ENCODE measurements around the gene DOCK3.
A peak's percentile ranks its signal among the peaks of the same experiment; 100 is the strongest.

Gene DOCK3

DNA sequence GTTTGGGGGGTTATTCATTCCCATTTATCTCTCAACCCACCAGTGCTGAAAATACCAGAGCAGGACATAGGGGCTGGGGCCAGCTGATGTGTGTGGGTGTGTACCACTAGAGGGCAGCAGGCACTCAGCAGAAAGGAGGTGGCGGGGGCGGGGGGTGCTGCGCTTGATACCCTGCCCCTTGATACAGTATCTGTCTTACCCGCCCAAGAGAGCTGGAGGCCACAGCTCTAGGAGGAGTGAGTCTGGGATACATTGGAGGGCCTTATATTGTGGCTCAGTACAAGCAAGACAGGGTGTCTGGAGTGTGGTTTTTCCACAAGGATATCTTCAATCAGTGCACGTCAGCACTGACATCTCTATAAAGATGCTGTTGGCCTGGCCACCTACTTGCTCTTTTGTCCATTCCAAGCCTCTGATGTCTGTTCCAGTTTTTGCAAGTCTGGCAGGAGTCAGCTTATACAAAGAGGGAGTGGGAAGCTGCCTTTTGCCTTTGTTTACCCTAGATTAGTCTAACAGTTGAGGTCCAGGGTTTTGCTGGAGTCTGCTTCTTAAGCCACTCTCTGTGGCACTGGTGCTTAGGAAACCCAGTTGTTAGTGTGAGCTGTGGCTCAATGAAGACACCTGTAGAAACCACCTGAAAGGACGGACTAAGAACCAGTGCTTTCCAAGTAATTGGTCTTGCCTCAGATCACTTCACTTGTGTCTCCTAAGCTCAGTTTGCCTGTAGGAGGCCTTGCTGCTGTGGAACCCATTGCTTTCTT, 714.9 kb downstream of the DOCK3 start:
- in situ Hi-C loops (cut with HindIII; ENCODE audit: low pct_unique_long_range_greater_than_20kb, low sequenced_read_pairs): no loop called here
- DNase-seq (ENCODE audit: low read depth in 1 of 2, low spot score in 1 of 2): peak in 1 of 2 experiments; percentile 52
- no peak for TF ChIP-seq JUND (IDR thresholded peaks at IDR 0.05; ENCODE audit: low read depth)

DNA sequence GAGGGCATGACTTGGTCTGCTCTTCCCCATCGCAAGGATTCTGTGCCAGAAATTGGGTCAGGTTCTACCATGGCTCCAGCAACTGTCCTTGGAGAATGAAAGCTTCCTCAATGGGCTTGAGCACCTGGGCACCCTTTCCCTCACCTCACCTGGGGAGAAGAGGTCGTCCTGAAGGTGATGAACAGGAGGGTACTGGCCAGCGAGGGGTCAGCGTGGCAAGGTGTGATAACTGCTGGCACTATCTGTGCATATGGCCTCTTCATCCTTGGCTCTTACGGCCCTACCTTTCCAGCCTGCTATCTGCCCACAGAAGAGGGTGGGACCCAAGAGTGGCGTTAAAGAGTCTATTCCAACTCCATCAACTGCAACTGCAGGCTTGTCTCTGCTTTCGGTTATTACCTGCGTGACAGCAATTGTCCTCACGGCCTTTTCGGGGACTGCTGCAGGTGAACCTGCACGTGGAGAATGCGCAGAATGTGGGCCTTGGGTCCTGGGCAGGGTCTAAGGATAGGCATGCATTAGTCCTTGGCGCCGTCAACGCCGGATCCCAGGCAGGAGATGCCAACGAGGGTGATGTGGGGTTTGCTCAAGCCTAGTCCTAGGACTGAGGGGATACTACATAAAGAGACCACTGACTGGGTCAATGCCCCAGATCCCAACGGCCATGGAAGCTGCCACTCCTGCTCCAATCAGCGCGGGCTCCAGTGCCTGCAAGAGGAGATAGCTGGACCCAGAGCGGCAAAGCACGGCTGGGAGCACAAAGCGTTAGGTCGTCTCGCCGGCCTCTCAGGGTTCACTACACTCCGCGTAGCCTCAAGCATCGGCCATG, 715.7 kb downstream of the DOCK3 start:
- TF ChIP-seq JUND (IDR thresholded peaks at IDR 0.05; ENCODE audit: low read depth): no peak
- in situ Hi-C loops (cut with HindIII; ENCODE audit: low pct_unique_long_range_greater_than_20kb, low sequenced_read_pairs): no loop called here
- DNase-seq (ENCODE audit: low read depth in 1 of 2, low spot score in 1 of 2): no peak

DNA sequence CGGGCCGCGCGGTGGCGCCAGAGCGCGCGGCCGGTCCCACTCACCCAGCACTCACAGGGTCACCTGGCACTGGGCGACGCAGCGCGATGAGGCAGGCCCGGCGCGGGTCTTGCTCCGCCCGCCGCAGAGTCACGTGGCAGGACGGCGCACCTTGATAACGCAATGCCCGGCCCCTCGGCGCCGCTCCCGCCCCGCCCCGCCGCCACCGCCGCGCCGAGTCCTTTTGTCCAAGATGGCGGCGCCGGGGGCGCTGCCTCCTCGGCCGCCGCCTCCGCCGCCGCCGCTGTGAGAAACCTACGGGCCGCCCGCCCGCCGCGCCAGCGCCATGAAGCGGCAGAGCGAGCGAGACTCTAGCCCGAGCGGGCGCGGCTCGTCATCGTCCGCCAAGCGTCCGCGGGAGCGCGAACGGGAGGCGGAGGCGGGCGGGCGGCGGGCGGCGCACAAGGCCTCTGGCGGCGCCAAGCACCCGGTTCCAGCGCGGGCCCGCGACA, 716.4 kb downstream of the DOCK3 start, which contains the start of gene RBM15B:
RBM15B (plus strand) TSS at position 211 of the 491 bp plus-strand sequence; CDS start at position 326, 115 bp downstream.
- peak; percentile 90 to 96 for DNase-seq (ENCODE audit: low read depth in 1 of 2, low spot score in 1 of 2)
- no peak for TF ChIP-seq JUND (IDR thresholded peaks at IDR 0.05; ENCODE audit: low read depth)
- in situ Hi-C loops (cut with HindIII; ENCODE audit: low pct_unique_long_range_greater_than_20kb, low sequenced_read_pairs): no loop called here

DNA sequence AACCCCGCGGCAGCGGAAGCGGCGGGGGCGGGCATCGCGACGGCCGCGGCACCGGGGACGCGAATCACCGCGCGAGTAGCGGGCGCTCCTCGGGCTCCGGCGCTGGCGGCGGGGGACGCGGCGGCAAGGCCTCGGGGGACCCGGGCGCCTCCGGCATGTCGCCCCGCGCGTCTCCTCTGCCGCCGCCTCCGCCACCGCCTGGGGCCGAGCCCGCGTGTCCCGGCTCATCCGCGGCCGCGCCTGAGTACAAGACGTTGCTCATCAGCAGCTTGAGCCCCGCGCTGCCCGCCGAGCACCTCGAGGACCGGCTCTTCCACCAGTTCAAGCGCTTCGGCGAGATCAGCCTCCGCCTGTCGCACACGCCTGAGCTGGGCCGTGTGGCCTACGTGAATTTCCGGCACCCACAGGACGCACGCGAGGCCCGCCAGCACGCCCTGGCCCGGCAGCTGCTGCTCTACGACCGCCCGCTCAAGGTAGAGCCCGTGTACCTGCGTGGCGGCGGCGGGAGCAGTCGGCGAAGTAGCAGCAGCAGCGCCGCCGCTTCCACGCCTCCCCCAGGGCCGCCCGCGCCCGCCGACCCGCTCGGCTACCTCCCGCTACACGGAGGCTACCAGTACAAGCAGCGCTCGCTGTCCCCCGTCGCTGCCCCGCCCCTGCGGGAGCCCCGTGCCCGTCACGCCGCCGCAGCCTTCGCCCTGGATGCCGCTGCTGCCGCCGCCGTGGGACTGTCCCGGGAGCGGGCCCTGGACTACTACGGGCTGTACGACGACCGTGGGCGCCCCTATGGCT, 717.0 kb downstream of the DOCK3 start:
- no peak for TF ChIP-seq JUND (IDR thresholded peaks at IDR 0.05; ENCODE audit: low read depth)
- DNase-seq (ENCODE audit: low read depth in 1 of 2, low spot score in 1 of 2): peak in 1 of 2 experiments; percentile 37

DNA sequence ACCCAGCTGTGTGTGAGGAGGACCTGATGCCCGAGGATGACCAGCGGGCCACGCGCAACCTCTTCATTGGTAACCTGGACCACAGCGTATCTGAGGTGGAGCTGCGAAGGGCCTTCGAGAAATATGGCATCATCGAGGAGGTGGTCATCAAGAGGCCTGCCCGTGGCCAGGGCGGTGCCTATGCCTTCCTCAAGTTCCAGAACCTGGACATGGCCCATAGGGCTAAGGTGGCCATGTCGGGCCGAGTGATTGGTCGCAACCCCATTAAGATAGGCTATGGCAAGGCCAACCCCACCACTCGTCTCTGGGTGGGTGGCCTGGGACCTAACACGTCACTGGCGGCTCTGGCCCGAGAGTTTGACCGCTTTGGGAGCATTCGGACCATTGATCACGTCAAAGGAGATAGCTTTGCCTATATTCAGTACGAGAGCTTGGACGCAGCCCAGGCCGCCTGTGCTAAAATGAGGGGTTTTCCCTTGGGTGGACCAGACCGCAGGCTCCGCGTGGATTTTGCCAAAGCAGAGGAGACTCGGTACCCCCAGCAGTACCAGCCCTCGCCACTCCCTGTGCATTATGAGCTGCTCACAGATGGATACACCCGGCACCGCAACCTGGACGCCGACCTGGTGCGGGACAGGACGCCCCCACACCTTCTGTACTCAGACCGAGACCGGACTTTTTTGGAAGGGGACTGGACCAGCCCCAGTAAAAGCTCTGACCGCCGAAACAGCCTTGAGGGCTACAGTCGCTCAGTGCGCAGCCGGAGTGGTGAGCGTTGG, 717.8 kb downstream of the DOCK3 start:
- TF ChIP-seq JUND (IDR thresholded peaks at IDR 0.05; ENCODE audit: low read depth): no peak
- in situ Hi-C loops (cut with HindIII; ENCODE audit: low pct_unique_long_range_greater_than_20kb, low sequenced_read_pairs): no loop called here
- DNase-seq (ENCODE audit: low read depth in 1 of 2, low spot score in 1 of 2): no peak

More for the DNA sequence above, 717.0 kb downstream of the DOCK3 start:
- in situ Hi-C loops (cut with HindIII; ENCODE audit: low pct_unique_long_range_greater_than_20kb, low sequenced_read_pairs): no loop called here

DNA sequence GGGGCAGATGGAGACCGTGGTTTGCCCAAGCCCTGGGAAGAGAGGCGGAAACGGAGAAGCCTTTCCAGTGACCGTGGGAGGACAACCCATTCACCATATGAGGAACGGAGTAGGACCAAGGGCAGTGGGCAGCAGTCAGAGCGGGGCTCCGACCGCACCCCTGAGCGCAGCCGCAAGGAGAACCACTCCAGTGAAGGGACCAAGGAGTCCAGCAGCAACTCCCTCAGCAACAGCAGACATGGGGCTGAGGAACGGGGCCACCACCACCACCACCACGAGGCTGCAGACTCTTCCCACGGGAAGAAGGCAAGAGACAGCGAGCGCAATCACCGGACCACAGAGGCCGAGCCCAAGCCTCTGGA, 718.4 kb downstream of the DOCK3 start:
- in situ Hi-C loops (cut with HindIII; ENCODE audit: low pct_unique_long_range_greater_than_20kb, low sequenced_read_pairs): no loop called here
- no peak for DNase-seq (ENCODE audit: low read depth in 1 of 2, low spot score in 1 of 2)
- TF ChIP-seq JUND (IDR thresholded peaks at IDR 0.05; ENCODE audit: low read depth): no peak

DNA sequence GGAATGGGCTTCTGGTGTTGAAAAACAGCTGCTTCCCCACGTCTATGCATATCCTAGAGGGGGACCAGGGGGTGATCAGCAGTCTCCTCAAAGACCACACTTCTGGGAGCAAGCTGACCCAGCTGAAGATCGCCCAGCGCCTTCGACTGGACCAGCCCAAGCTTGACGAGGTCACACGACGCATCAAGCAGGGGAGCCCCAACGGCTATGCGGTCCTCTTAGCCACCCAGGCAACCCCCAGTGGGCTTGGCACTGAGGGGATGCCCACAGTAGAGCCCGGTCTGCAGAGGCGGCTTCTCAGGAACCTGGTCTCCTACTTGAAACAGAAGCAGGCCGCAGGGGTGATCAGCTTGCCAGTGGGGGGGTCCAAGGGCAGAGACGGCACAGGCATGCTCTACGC, 718.8 kb downstream of the DOCK3 start:
- DNase-seq (ENCODE audit: low read depth in 1 of 2, low spot score in 1 of 2): no peak
- no peak for TF ChIP-seq JUND (IDR thresholded peaks at IDR 0.05; ENCODE audit: low read depth)
- in situ Hi-C loops (cut with HindIII; ENCODE audit: low pct_unique_long_range_greater_than_20kb, low sequenced_read_pairs): no loop called here

DNA sequence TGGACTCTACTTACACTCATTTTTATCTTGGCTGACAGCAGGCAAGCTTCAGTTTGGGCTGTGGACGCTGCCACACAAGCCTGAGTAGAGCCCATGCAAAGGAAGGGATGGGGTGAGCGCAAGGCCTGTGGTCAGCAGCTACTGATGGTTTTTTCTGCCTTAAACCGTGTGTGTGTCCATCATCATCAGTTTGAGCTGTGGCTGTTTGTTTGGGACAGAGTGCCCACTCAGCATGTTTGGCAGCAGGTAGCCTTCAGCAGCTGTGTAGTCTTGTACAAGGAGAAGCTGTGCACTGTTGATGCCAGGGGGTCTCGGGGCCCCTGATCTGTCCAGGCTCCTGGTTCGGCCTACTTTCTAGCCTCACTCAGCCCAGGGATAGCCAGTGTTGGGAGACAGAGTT, 719.8 kb downstream of the DOCK3 start:
- no peak for TF ChIP-seq JUND (IDR thresholded peaks at IDR 0.05; ENCODE audit: low read depth)
- in situ Hi-C loops (cut with HindIII; ENCODE audit: low pct_unique_long_range_greater_than_20kb, low sequenced_read_pairs): no loop called here
- DNase-seq (ENCODE audit: low read depth in 1 of 2, low spot score in 1 of 2): no peak

DNA sequence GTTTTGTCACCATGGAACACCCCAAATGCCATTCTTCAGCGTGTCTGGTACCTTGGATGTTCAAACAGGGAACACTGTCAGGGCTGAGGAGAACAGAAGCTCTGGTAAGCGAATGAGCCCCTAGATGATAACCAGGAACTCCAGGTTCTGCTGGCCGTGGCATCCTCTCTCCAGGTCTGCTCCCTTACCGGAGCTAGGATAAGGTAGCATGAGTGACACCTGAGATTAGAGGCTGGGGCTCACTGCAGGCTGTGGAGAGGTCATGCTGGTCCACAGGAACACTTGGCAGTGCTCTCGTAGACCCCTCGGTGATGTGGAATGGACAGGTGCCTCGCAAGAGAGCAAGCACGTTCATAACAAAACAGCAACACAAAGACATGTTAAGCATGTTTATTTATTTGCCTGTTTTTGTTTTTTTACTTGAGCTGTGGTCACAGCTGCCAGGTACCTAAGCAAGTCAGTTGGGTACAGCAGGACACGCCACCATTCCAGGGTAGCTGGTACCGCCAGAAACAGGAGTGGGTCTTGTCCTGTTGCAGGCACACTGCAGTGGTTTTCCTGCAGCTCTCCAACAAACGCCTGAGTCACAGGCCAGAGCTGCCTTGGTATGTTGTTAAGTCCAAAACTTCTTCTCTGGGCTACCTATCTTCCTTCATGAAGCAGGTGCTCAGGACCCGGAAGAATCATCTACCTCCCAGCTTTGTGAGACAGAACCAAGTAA, 720.9 kb downstream of the DOCK3 start:
- in situ Hi-C loops (cut with HindIII; ENCODE audit: low pct_unique_long_range_greater_than_20kb, low sequenced_read_pairs): no loop called here
- no peak for TF ChIP-seq JUND (IDR thresholded peaks at IDR 0.05; ENCODE audit: low read depth)
- DNase-seq (ENCODE audit: low read depth in 1 of 2, low spot score in 1 of 2): no peak

DNA sequence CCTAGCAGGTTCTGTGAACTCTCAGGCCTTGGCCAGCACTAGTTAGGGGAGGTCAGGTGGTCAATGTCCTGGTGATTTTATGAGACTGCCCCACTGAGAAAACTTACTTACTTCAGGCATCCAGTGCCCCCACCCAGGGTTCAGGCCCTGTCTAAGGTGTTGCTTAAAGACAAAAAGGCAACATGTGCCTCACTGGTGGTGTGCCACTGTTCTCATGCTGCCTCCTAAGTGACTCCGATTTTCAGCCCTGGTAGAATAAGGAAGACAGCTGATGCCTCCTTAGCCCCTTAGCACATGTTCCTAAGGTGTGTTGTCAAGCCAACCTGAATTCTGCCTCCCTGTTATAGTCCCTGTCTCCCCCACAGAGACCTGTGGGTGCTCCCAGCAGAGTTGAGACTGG, 721.7 kb downstream of the DOCK3 start:
- TF ChIP-seq JUND (IDR thresholded peaks at IDR 0.05; ENCODE audit: low read depth): no peak
- no peak for DNase-seq (ENCODE audit: low read depth in 1 of 2, low spot score in 1 of 2)
- in situ Hi-C loops (cut with HindIII; ENCODE audit: low pct_unique_long_range_greater_than_20kb, low sequenced_read_pairs): no loop called here

DNA sequence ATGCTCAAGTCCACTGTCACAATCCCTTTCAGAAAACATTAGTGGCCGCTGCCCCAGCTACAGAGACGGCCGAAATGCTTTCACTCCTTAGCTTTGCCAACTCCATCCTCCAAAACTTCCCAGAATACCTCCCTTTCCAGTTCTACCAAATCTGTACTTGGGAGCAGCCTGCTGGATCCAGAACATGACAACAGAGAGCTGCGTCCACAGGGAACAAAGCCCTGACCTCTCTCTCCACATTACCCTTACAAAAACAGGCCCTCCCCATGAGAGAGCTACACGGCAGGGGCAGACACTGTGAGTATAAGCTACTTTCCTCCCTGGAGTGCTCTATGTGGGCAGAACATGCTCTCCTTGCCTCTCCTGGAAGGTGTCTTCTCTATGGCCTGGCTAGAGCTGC, 722.7 kb downstream of the DOCK3 start:
- no peak for DNase-seq (ENCODE audit: low read depth in 1 of 2, low spot score in 1 of 2)
- in situ Hi-C loops (cut with HindIII; ENCODE audit: low pct_unique_long_range_greater_than_20kb, low sequenced_read_pairs): no loop called here
- no peak for TF ChIP-seq JUND (IDR thresholded peaks at IDR 0.05; ENCODE audit: low read depth)
